ENCODE data around the gene TOM1L2.

- TF ChIP-seq CTCF (IDR thresholded peaks at IDR 0.05) (peak; percentile 88 to 98 (median 96)), POLR2A (IDR thresholded peaks at IDR 0.05) (no peak)
Observed at GRCh38 chr17:17859909-17860765, 112.1 kb downstream of the TOM1L2 start.
